K562 (cell line): Measurements from ENCODE around the gene GIPC3. TPM values are rescaled to one million over a fixed set of nuclear protein-coding genes. Genes with fewer than 3 reads are reported as not detected.

Experiments used
- CEBPZ ChIP-seq: fragments of 150-350 bp; IDR thresholded peaks from 2 replicates; pipeline ENCODE4 v1.6.1; 2014; ENCODE audit warnings: low read depth, mild to moderate bottlenecking, low read length, borderline replicate concordance
- FOXJ3 ChIP-seq: sonication (generic); formaldehyde crosslinking; IDR thresholded peaks from 2 replicates; pipeline ENCODE4 v1.4.0; 2020; ENCODE audit warnings: mild to moderate bottlenecking, missing genetic modification reagents
- HNRNPL ChIP-seq: fragments of 200-400 bp; formaldehyde crosslinking; IDR thresholded peaks from 2 replicates; pipeline ENCODE4 v1.6.1; 2017; ENCODE audit warnings: low read depth, mild to moderate bottlenecking, low read length
- LEF1 ChIP-seq: fragments of 450-650 bp; IDR thresholded peaks from 2 replicates; pipeline ENCODE4 v1.6.1; 2016; ENCODE audit warnings: mild to moderate bottlenecking
- MIER1 ChIP-seq: fragments of 450-650 bp; IDR thresholded peaks from 2 replicates; pipeline ENCODE4 v1.6.1; 2016; ENCODE audit warnings: antibody characterized with exemption, mild to moderate bottlenecking, low read depth
- MTA2 ChIP-seq: fragments of 450-650 bp; IDR thresholded peaks from 2 replicates; pipeline ENCODE4 v1.6.1; 2016; ENCODE audit warnings: low read depth
- MYC ChIP-seq, 2 experiments: fragments of 250-450 bp in 1 of 2; sonication (Bioruptor Pico) in 1 of 2; IDR thresholded peaks; 2 replicates each; pipeline versions ENCODE4 v1.5.1 to v1.6.1; 2012 to 2021; ENCODE audit warnings: low read depth in 2 of 2, borderline replicate concordance in 1 of 2, improper control_type of control experiment in 1 of 2, low read length in 1 of 2, mild to moderate bottlenecking in 1 of 2, moderate library complexity in 1 of 2
- NFYB ChIP-seq: IDR thresholded peaks from 2 replicates; pipeline ENCODE4 v1.6.1; 2011; ENCODE audit warnings: mild to moderate bottlenecking, moderate library complexity; ENCODE audit not compliant: insufficient read length; ENCODE audit errors: extremely low read depth
- NR1H2 ChIP-seq: sonication (generic); formaldehyde crosslinking; IDR thresholded peaks from 2 replicates; pipeline ENCODE4 v1.4.0; 2020; ENCODE audit warnings: mild to moderate bottlenecking, missing genetic modification reagents
- SETDB1 ChIP-seq: IDR thresholded peaks from one replicate; pipeline ENCODE4 v1.6.1; 2012; ENCODE audit warnings: low read length, control low read depth, inconsistent platforms
- SNRNP70 ChIP-seq: fragments of 200-400 bp; formaldehyde crosslinking; optimal IDR thresholded peaks from 2 replicates; pipeline ENCODE3; 2017; ENCODE audit warnings: low read depth, low read length
- ZBTB5 ChIP-seq: fragments of 450-650 bp; IDR thresholded peaks from 2 replicates; pipeline ENCODE4 v1.6.1; 2017; ENCODE audit warnings: antibody characterized with exemption
- ZNF324 ChIP-seq: fragments of 250-450 bp; sonication (Bioruptor Pico); IDR thresholded peaks from 2 replicates; pipeline ENCODE4 v1.4.0; 2020; ENCODE audit warnings: mild to moderate bottlenecking
- ZNF717 ChIP-seq: fragments of 250-450 bp; sonication (Bioruptor Pico); IDR thresholded peaks from 2 replicates; pipeline ENCODE4 v1.5.0; 2021
- polyA plus RNA-seq, 8 experiments: library from polyadenylated mRNA; depleted of rRNA in 4 of 8; stranded (reverse) in 5 of 8; unstranded in 3 of 8; fragments of >200 nt; fragmentation: Nextera tagmentation in 2 of 8; fragmentation: Illumina TruSeq in 1 of 8; extraction: Ambion mirVana in 2 of 8; extraction: Trizol in 1 of 8; gene quantifications; 2 replicates each; pipeline versions ENCODE4 v1.2.1 to v1.2.3, GENCODE V29; 2011 to 2014; ENCODE audit warnings: inconsistent platforms in 1 of 8, missing spikeins in 1 of 8
- total RNA-seq, 7 experiments: library from RNA; depleted of rRNA in 6 of 7; stranded (reverse); fragments of >200 nt in 6 of 7; fragmentation: Illumina TruSeq in 2 of 7; extraction: Trizol in 2 of 7; gene quantifications; 2 replicates each; pipeline versions ENCODE4 v1.2.1 to v1.2.3, GENCODE V29; 2011 to 2021; ENCODE audit warnings: low replicate concordance in 1 of 7
- TF ChIP-seq, protein P1 (sequence below): fragments of 250-450 bp; sonication (Bioruptor Pico); IDR thresholded peaks from 2 replicates; pipeline ENCODE4 v1.8.0; 2021; ENCODE audit warnings: moderate library complexity, mild to moderate bottlenecking, inconsistent platforms
- TF ChIP-seq, protein P2 (sequence below): IDR thresholded peaks from 3 replicates; pipeline ENCODE4 v1.6.1; 2011; ENCODE audit warnings: borderline replicate concordance, mild to moderate bottlenecking; ENCODE audit not compliant: insufficient read length, insufficient read depth
- TF ChIP-seq, protein P3 (sequence below): fragments of 450-650 bp; IDR thresholded peaks from 2 replicates; pipeline ENCODE4 v1.6.1; 2016; ENCODE audit warnings: mild to moderate bottlenecking

Gene GIPC3
- total and polyA plus RNA-seq, 9 of the 15 experiments (the other 6 are each of a cell fraction or from before 2014, with no cell fraction given), result 0.03 to 3.6 (median 1.5) TPM; not detected in 1

DNA sequence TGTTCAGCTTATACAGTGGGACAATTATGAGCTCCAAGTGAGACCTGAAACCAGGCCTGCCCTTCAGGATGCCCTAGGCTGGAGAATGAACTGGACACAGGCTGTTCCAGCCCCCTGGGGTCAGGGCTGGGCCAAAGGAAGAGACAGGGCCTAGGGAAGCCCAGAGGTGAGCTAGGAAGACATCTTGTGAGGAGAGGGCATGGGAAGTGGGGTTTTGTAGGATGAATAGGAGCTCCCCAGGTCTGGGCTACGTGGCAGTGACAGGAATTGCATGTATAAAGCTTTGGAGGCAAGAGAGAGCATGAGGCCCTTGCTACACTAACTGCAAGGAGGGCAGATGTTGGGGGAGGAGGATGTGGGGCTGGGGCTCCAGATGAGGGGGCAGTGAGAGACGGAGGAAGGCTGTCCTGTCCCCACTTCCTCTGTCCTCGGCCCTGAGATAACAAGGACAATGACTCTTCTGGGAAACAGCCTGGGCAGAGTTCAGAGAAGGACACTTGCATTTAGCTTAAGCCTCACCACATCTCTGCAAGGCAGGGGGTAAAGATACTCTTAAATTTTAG is 22.9 kb downstream of the GIPC3 start (continued):
- TF ChIP-seq, protein P1, sequence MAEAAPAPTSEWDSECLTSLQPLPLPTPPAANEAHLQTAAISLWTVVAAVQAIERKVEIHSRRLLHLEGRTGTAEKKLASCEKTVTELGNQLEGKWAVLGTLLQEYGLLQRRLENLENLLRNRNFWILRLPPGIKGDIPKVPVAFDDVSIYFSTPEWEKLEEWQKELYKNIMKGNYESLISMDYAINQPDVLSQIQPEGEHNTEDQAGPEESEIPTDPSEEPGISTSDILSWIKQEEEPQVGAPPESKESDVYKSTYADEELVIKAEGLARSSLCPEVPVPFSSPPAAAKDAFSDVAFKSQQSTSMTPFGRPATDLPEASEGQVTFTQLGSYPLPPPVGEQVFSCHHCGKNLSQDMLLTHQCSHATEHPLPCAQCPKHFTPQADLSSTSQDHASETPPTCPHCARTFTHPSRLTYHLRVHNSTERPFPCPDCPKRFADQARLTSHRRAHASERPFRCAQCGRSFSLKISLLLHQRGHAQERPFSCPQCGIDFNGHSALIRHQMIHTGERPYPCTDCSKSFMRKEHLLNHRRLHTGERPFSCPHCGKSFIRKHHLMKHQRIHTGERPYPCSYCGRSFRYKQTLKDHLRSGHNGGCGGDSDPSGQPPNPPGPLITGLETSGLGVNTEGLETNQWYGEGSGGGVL (CRISPR knock-in tag), result no peak
- TF ChIP-seq ZNF324 (CRISPR knock-in tag), result no peak
- no peak for TF ChIP-seq FOXJ3 (CRISPR knock-in tag)
- TF ChIP-seq NR1H2 (CRISPR knock-in tag), result no peak
- TF ChIP-seq MIER1, result no peak
- TF ChIP-seq SNRNP70, result no peak
- TF ChIP-seq, protein P2, sequence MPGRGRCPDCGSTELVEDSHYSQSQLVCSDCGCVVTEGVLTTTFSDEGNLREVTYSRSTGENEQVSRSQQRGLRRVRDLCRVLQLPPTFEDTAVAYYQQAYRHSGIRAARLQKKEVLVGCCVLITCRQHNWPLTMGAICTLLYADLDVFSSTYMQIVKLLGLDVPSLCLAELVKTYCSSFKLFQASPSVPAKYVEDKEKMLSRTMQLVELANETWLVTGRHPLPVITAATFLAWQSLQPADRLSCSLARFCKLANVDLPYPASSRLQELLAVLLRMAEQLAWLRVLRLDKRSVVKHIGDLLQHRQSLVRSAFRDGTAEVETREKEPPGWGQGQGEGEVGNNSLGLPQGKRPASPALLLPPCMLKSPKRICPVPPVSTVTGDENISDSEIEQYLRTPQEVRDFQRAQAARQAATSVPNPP, result no peak
- TF ChIP-seq LEF1, result peak; percentile 48; the same call in 1 of the 2 replicates
- TF ChIP-seq MYC (IDR thresholded peaks at IDR 0.05; ENCODE audit: low read depth, low read length), result peak; percentile 43; the same call in 1 of the 2 replicates
- TF ChIP-seq MYC (CRISPR knock-in tag; IDR thresholded peaks at IDR 0.05; ENCODE audit: borderline replicate concordance, low read depth), result no peak
- no peak for TF ChIP-seq NFYB
- no peak for TF ChIP-seq MTA2
- TF ChIP-seq, protein P3, sequence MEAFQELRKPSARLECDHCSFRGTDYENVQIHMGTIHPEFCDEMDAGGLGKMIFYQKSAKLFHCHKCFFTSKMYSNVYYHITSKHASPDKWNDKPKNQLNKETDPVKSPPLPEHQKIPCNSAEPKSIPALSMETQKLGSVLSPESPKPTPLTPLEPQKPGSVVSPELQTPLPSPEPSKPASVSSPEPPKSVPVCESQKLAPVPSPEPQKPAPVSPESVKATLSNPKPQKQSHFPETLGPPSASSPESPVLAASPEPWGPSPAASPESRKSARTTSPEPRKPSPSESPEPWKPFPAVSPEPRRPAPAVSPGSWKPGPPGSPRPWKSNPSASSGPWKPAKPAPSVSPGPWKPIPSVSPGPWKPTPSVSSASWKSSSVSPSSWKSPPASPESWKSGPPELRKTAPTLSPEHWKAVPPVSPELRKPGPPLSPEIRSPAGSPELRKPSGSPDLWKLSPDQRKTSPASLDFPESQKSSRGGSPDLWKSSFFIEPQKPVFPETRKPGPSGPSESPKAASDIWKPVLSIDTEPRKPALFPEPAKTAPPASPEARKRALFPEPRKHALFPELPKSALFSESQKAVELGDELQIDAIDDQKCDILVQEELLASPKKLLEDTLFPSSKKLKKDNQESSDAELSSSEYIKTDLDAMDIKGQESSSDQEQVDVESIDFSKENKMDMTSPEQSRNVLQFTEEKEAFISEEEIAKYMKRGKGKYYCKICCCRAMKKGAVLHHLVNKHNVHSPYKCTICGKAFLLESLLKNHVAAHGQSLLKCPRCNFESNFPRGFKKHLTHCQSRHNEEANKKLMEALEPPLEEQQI, result no peak
- no peak for TF ChIP-seq CEBPZ
- no peak for TF ChIP-seq SETDB1
- TF ChIP-seq ZBTB5, result no peak
- no peak for TF ChIP-seq HNRNPL
- no peak for TF ChIP-seq ZNF717 (CRISPR knock-in tag)
